Measurements from ENCODE around the gene CLEC10A.
A peak's percentile ranks its signal among the peaks of the same experiment; 100 is the strongest.

CLEC10A gene

GRCh38 chr17:7035591-7036368 is 44.3 kb downstream of the CLEC10A start, which contains the start of gene SLC16A13:
Gene SLC16A13 (plus strand): TSS chr17:7036015. CDS start chr17:7036383, 368 bp downstream.
- DNase-seq: peak; percentile 69 to 81

- DNase-seq: no peak
Observed at GRCh38 chr17:7034955-7035590, 45.0 kb downstream of the CLEC10A start.

- DNase-seq: no peak
Observed at GRCh38 chr17:7029659-7030058, 50.4 kb downstream of the CLEC10A start.

GRCh38 chr17:7029096-7029495 is 51.0 kb downstream of the CLEC10A start:
- no peak for DNase-seq

GRCh38 chr17:7027335-7027734 is 52.7 kb downstream of the CLEC10A start:
- no peak for DNase-seq

- DNase-seq: no peak
Observed at GRCh38 chr17:7026471-7027115, 53.5 kb downstream of the CLEC10A start.

GRCh38 chr17:7025245-7025644 is 54.8 kb downstream of the CLEC10A start:
- no peak for DNase-seq

Data from AML-193 (cell line).